GM12878 (cell line): ENCODE measurements around the gene AKT3.

Source experiments
- CBX3 ChIP-seq: fragments of 200-600 bp; sonication (generic); IDR thresholded peaks from 2 replicates; pipeline ENCODE4 v1.6.1; 2016; ENCODE audit warnings: low read depth, borderline replicate concordance
- CHD4 ChIP-seq: fragments of 200-600 bp; sonication (generic); IDR thresholded peaks from 2 replicates; pipeline ENCODE4 v1.6.1; 2016; ENCODE audit warnings: mild to moderate bottlenecking
- JUNB ChIP-seq: IDR thresholded peaks from 2 replicates; pipeline ENCODE4 v1.6.1; 2016; ENCODE audit warnings: antibody characterized with exemption, mild to moderate bottlenecking
- NFXL1 ChIP-seq: fragments of 450-650 bp; IDR thresholded peaks from 2 replicates; pipeline ENCODE4 v1.6.1; 2017; ENCODE audit warnings: antibody characterized with exemption, mild to moderate bottlenecking, borderline replicate concordance
- SUPT20H ChIP-seq: IDR thresholded peaks from 2 replicates; pipeline ENCODE4 v1.6.1; 2011; ENCODE audit warnings: low read depth, mild to moderate bottlenecking, low read length, moderate library complexity, borderline replicate concordance; ENCODE audit not compliant: control insufficient read depth
- SUZ12 ChIP-seq: fragments of 200-600 bp; sonication (generic); IDR thresholded peaks from one replicate; pipeline ENCODE4 v1.6.1; 2018; ENCODE audit warnings: antibody characterized with exemption, mild to moderate bottlenecking; ENCODE audit not compliant: unreplicated experiment

- TF ChIP-seq CHD4 (no peak), SUZ12 (no peak), JUNB (no peak), NFXL1 (no peak), SUPT20H (no peak), CBX3 (no peak)
These were observed 119.4 kb downstream of the AKT3 start for GRCh38 chr1:243730487-243731150.
